AG20443 (cell line): Measurements from ENCODE around the gene SIDT2.
A peak's percentile ranks its signal among the peaks of the same experiment; 100 is the strongest.

Experiments used
- DNase-seq: peaks from one replicate; pipeline ENCODE4 v3.0.0; 2012; ENCODE audit warnings: low spot score, mixed read lengths

SIDT2 gene

DNA sequence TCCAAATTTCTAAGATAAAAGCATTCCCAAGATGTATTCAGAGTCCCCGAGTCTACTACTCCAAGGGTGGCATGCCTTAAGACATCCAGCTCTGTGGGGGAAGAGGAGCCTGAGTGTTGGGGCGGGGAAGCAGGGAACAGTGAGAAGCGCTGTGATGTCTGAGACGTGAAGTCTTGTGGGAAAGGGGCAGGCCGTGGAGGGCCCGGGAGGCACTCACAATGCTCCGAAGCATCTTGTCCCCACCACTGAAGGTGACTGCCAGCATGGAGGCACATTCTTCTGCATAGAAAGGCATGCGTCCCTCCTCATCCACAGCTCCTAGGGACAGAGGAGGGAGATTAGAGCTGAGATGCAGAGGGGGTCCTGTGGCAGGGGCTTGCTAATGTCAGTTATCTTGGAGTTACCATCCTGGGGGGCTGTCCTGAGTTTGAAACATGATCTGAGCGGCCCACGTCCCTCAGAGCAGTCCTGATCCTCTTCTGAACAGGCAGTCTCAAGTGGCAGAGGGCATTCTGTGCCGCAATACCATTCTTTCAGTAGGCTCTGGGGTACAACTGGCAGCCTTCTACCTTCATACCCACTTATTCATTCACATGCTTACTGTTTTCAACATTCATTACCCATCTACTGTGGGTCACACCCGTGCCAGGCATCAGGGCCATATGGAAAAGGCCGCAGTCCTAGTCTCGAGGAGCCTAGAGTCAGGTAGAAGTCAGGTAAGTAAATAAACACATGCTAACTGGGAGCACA is 44.6 kb downstream of the SIDT2 start:
- no peak for DNase-seq

DNA sequence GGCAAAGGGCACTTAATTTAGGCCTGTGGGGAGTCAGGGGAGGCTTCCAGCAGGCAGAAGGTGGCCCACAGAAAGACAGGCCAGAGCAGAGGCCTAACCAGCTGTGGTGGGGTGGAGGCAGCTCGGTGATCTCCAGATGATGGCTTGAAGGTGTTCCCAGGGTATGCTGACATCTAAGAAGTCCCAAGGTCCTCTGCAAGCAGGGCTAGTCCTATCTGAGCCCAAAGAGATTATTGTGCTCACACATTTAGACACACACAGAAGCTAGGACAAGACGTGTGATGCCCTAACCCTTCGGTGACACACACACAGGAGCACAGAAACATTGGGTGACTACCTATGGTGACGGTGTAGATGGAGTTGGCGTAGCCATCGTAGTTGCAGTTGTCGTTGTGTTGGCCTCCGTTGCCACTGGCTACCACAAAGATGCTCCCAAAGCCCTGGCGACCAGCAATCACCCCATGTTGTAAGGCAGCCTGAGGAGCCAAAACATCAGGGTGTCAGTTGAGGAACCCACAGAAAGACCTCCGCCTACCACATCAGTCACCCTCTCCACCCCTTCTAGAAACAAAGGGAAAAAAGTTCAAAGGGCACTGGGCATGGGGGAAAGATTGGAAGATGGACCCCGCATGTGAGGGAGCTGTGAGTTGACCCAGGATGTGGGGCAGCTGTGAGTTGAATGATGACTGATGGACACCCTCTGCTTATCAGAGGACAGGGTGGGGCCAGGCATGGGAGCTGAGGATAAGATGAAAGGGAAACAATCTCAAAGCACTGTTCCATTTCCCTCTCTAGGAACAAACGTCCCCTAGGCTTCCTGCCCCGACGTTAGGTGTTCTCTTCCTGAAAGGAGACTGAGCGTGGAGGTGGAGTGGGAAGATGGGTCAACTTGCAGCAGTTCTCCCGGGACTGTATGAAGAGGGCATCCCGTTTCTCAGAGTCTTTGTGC is 45.5 kb downstream of the SIDT2 start:
- DNase-seq, result no peak

DNA sequence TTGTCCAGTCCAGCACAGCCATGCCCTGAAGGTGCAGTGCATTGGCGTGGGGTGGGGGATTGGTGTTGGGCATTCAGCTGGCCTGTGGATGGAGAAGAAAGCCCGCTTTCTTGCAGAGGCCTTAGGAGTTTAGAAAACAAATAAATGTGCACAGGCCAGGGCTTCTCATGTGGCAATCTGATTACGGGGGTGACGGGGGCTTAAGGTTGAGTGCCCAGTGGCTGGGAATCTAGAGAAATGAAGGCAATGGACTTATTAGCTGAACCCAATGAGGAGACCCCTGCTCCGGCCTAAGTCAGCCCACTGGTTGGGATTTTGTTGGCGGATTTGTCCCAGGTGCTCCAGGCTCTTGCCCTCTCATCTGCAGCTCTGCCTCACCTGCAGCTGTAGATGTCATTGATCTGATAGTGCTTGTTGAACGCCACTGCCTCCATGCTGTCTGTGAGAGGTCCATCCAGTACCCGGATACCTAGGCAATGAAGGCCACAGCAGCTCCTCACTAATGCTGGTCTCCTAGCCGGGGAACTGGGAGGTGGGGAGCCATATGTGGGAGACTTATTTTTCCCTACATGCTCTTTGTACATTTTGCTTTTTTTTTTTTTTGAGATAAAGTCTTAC is 47.1 kb downstream of the SIDT2 start:
- DNase-seq, result no peak

DNA sequence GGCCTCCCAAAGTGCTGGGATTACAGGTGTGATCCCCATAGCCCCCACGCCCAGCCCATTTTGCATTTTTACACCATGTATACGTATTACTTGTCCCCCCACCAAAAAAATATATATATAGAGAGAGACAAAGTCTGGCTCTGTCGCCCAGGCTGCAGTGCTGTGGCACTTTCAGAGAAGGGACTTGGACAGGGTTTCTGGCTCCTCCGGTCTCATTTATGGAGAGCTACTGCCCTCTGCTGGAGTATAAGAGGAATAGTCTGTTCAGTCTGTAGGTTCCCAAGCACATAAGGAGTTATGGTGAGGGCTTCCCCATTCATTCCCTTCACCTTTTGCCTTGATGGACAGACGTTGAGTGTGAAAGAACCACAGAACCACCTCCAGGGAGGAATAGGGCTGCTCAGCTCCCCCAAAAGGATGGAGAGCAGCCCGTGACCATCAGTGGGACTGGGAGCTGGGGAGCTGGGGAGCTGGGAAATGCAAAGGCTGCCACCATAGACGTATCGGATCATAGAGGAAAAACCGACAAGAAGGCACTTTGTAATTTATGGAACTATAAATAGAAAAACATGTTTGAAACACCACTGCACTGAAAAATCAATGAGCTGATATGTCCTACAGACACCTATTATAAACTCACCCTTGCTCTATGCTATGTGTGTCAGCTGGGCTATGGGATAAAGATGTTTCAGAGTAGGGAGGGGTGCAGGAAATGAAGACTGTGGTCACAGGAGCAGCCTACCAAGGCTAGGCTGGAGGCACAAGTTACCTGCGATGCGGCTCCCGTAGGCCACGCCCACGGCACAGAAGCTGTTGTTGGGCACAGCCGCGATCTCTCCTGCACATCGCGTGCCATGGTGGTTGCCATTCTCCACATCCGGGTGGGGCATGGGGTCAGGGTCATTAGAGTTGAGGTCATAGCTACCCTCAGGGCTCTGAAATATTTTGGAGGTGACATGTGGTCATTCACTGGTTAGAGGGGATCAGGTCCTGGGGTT is 48.1 kb downstream of the SIDT2 start:
- peak; percentile 75 for DNase-seq

DNA sequence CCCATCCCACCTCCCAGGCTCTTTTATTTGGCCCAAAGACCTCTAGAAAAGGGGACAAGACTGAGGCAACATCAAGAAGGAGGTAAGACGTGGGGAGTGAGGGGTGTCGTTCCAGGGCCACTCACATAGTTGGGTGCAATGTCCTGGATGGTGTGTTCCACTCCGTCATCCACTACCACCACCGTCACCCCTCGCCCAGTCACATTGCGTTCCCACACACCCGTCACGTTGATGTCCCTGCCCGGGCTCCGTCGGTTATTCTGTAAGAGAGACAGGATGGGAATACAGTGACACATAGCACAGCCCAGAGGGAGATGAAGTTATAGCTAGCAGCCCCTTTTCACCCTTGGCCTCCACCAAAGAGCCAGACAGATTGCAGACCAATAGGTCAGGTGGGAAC is 49.5 kb downstream of the SIDT2 start:
- DNase-seq, result no peak

DNA sequence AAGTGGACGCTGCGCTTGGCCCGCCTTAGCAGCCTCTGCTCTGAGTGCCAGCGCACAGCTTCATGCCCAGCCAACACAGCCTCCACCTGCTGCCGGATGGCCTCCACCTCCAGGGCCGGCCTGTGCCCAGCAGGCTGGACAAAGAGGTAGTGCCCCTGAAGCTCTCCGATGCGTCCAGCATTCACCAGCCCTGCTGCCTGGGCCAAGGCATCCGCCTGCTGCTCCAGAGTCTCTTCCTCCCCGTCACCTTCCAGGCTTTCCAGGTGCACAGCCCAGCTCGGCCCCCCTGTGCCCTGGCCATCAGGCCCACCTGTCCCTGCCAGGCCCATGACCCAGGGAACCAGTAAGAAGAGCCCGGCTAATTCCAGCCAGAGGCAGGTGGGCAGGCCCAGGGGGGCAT is 50.9 kb downstream of the SIDT2 start:
- no peak for DNase-seq

DNA sequence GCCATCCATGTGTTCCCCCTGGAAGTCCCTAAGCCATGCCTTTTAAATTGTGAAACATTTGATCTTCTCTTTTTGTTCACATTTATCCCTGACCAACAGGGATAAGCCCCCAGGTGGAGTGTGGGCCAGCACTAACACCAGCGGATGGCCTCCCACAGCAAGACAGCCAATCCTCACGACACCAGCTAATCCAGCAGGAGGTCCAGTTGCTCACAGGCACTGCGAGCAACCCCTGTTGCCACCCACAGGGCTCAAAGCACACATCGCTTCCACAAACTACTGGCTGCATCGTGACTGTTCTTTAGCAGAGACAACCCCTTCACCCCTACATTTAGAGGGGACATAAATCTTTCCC is 51.4 kb downstream of the SIDT2 start:
- no peak for DNase-seq

DNA sequence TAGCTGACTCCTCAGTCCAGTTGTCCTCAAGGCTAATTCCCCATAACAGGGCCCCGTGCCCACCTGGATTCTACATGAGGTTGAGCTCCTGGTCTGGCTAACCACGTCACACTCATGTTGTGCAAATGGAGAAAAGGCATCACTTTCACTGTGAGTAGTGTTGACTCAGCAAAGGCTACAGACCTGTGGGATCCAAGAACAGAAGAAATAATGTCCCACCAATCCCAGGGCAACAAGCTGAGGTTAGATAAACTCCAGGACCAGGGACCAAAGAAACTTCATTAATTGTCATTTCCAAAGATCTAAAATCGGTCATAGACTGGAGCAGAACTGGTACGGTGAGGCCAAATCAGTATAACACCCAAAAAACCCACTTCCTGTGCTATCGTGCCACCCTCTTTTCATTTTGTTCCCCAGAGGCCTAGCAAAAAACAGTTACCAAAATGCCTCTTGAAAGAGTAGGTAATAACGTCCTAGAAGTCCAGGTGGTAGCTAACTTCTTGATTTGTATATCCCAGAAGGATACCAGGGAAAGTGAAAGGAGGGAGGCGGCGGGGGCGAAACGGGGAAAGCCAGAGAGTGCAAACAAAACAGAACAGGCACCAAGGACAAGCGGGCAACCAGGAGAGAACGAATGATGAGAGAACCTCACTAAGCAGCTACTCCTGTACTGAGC is 51.9 kb downstream of the SIDT2 start:
- no peak for DNase-seq

DNA sequence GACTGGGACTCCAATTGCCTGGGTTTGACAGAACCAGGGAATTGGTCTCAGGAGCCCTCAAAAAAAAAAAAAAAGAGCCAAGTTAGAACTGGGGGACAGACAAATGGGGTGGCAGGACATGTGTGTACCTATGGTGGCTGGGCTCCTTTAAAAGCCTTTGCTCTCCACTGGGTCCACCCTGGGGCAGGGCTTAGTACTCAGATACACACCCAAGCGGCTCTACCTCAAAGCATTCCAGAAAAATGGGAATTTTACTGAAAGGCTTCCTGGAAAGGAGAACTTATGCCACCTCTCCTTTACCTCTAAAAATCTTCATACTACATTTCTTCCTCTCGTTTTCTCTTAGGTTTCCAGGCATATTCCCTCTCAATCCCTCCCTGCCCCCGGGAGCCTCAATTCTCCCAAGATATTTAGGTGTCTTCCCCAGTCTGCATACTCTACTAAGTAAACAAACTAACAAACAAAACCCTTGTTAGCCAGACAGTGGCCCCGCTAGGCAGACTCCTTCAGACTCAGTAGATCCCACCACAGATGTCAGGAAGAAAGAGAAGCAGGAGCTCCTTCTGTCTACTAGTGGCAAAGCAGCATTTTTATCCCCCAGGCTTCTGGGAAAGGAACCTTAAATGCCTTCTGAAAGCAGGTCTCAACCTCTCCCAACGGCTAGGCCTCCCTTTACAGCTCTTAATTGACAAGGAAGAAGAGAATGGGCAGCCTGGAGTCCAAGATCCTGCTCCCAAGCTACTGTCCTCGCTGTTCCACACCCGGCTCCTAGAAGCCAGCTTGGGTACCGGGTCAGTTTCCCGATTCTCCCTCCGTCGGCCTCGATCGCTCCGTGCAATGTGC is 52.7 kb downstream of the SIDT2 start:
- DNase-seq, result peak; percentile 47

DNA sequence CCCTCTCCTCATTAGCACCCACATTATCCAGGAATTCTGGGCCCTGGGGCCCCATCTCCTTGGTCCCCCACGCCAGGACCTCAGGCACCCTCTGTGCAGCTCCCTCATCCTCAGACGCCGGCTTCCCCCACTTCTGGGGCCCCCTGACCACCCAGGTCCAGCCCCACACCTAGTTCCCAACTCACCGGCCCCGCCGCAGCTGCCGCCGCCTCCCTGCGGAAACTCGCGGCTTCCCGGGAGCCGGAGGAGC is 53.2 kb downstream of the SIDT2 start, which contains the start of gene PCSK7:
TSS of gene PCSK7 (minus strand) at position 232 of the 250 bp plus-strand sequence. CDS start 2,229 bp downstream, outside the sequence.
- DNase-seq, result no peak

DNA sequence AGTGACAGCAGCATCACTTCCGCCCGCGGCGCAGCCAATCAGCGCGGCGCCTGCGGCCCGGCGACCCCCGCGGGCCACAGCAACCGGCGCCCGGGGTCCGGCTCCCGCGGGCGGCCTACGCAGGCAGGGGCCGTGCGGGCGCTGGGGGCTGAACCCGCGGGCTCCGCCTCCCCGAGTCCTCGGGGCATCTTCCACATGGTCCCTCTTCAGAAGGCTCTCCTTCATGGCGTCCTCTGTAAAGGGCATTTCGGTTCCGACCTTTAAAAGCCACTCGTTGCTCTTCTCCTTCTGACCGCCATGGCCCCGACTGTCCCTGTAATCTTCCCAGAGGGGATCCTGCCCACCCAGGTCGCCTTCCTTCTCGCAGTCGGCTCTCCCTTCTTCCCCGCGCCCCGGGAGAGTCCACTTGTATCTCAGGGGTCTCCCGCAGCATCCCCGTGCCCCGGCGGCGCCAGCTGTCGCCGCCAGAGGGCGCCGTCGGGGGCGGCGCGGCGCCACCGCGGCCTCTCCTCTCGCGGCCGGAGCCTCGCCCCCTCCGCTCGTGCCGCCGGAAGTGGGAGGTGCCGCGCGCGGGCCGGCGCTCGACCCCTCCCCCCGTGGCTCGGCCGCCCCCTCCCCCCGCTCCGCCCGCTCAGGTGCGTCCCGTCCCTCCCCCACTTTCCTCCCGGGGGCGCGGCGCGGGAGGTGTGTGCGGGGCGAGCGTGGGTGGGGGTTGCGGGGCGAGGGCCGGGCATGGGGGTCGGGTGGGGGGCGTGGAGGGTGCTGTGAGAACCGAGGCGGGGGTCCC is 53.7 kb downstream of the SIDT2 start, which contains the start of gene RNF214:
TSS of gene RNF214 (plus strand) at position 580 of the 787 bp plus-strand sequence. CDS start 1,602 bp downstream, outside the sequence.
- DNase-seq, result peak; percentile 98

DNA sequence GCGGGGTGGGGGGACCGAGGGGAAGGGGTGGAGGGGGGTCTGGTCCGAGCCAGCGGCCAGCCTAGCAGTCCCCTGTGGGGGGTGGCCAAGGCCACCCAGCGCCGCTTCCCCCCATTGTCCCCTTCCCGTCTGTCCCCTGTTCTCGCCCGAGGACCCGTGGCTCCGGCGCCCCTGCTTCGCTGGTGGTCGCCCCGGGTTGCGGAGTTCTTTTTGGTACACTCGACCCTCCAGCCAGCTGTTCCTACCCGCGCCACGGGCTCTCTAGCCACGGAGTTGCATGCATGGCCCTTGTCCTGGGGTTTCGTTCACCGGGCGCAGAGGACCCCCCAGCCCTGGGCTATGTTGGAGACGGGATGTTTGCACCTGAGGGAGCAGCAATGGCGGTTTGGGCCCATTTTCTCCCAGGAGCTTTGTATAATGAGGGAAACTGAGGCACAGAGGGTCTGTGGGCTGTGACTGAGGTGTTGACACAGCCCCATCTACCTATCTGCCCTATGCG is 54.4 kb downstream of the SIDT2 start:
- DNase-seq, result peak; percentile 43

DNA sequence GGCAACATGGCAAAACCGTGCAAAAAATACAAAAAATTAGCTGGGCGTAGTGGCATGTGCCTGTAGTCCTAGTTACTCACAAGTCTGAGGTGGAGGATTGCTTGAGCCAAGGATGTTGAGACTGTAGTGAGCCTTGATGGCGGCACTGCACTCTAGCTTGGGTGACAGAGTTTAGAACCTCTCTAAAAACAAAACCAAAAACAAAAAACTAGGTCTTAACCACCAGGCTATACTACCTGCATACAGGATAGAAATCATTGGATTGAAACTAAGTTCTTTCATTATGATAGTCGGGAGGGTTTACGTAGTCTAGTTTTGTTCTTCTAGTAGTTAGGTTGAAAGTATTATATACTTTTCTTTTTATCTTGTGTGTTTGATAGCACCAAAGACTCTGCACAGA is 59.7 kb downstream of the SIDT2 start:
- no peak for DNase-seq

DNA sequence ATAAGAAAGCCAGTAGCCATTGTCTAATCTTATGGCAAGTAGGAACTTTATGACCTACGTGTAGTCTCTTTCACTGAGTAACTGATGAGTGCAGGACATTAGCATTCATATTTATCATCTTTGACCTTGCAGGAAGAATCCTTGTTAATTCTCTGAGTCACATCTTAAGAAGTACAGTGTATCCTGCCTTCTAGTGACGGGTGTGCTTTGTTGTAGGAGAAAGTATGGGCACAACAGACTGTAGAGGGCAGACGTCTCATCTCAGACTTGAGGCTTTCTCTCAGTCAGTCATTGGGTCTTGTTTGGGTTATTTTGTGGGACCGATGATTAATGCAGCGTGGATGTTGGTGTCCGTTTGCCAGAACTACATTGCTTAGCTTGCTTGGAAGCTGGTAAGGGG is 60.8 kb downstream of the SIDT2 start:
- DNase-seq, result peak; percentile 92
